ENCODE results near the gene TPST2.

Gene TPST2

DNA sequence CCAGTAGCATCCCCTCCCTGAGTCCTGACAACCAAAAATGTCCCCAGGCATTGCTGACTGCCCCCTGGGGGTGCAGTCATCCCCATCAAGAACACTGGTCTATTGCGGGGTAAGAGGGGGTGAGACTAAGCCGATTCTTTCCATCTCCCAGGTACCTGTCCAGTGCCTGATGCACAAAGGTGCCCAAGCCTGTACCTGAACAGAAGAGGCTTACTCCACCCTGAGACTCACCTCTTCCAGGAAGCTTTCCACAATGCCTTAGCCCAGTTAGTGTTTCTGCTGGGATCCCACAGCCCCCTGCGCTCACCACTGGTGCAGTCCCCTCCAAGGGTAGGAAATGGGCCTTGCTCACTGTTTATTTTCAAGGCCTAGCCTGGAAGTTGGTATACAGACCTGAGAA is 22.9 kb downstream of the TPST2 start:
- Histone ChIP-seq H3K4me3 (ENCODE audit: low read depth, low read length) (no peak overlapping the region), H3K27ac (ENCODE audit: low read depth, low read length) (no peak overlapping the region), H3K36me3 (ENCODE audit: insufficient read depth, low read length) (no peaks in the 10 kb centered on the region), H3K4me1 (ENCODE audit: control insufficient read depth, insufficient read depth, low read length, unreplicated experiment) (no peaks in the 10 kb centered on the region), H3K27me3 (ENCODE audit: insufficient read depth, low read length) (no peaks in the 10 kb centered on the region), H3K79me2 (ENCODE audit: control insufficient read depth, insufficient read depth, low read length, unreplicated experiment) (peaks cover 3% of the 10 kb centered on the region), H2AFZ (ENCODE audit: low read length, unreplicated experiment) (no peak overlapping the region)

DNA sequence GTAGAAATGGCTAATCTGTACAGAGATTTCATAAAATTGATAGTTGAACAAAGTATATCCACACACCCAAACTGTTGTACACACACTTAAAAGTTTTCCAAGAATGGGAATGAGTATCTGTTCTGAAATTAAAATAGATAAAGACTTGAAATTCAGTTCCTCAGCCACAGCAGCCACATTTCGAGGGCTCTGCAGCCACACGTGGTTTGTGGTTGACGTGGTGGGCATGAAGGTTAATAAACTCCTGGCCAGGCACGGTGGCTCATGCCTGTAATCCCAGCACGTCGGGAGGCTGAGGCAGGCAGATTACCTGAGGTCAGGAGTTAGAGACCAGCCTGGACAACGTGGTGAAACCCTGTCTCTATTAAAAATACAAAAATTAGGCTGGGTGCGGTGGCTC is 24.0 kb downstream of the TPST2 start:
- H3K79me2 ChIP-seq (ENCODE audit: control insufficient read depth, insufficient read depth, low read length, unreplicated experiment) = peaks cover 3% of the 10 kb centered on the region
- no peaks in the 10 kb centered on the region for H3K36me3 ChIP-seq (ENCODE audit: insufficient read depth, low read length)
- H3K27ac ChIP-seq (ENCODE audit: low read depth, low read length) = no peak overlapping the region
- no peaks in the 10 kb centered on the region for H3K27me3 ChIP-seq (ENCODE audit: insufficient read depth, low read length)
- no peaks in the 10 kb centered on the region for H3K4me1 ChIP-seq (ENCODE audit: control insufficient read depth, insufficient read depth, low read length, unreplicated experiment)
- no peak overlapping the region for H3K4me3 ChIP-seq (ENCODE audit: low read depth, low read length)
- H2AFZ ChIP-seq (ENCODE audit: low read length, unreplicated experiment) = no peak overlapping the region

DNA sequence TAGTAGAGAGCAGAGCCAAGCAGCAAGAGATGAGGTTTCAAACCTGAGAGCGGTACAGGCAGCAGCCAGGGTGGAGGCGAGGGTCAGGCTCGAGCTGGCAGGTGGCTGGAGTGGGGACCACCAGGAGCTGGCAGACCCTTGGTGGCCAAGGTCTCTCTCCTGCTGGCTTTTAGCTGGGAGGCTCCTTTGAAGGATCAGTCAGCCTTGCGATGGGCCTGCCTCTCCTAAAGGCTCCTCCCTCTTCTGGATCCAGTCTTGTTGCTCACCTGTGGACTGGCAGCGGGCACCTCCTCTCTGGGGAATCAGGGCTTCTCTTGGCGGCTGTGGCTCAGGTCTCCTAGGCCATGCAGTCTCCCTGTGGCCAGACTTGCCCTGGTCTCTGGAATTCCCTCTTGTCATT is 24.8 kb downstream of the TPST2 start:
- peaks cover 3% of the 10 kb centered on the region for H3K79me2 ChIP-seq (ENCODE audit: control insufficient read depth, insufficient read depth, low read length, unreplicated experiment)
- H3K27me3 ChIP-seq (ENCODE audit: insufficient read depth, low read length) = no peaks in the 10 kb centered on the region
- no peaks in the 10 kb centered on the region for H3K4me1 ChIP-seq (ENCODE audit: control insufficient read depth, insufficient read depth, low read length, unreplicated experiment)
- H3K27ac ChIP-seq (ENCODE audit: low read depth, low read length) = no peak overlapping the region
- no peaks in the 10 kb centered on the region for H3K36me3 ChIP-seq (ENCODE audit: insufficient read depth, low read length)
- no peak overlapping the region for H2AFZ ChIP-seq (ENCODE audit: low read length, unreplicated experiment)
- no peak overlapping the region for H3K4me3 ChIP-seq (ENCODE audit: low read depth, low read length)

DNA sequence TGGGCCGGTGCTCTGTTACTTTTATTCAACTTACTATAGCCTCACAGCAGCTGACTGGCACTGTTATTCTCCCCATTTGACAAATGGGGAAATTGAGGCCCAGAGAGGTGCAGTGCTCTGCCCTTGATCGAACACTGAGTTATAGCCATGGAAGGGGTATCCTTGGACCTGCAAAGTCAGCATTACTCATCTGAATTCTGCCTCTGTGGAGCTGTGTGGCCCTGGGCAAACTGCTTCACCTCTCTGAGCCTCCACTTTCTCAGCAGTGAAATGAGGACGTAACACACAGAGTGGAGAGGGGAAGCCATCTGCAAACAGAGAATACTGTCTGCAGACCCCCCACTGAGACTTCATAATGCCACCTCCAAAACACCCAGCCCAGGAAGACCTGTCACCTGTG is 25.3 kb downstream of the TPST2 start:
- H3K27ac ChIP-seq (ENCODE audit: low read depth, low read length) = no peak overlapping the region
- H2AFZ ChIP-seq (ENCODE audit: low read length, unreplicated experiment) = no peak overlapping the region
- H3K36me3 ChIP-seq (ENCODE audit: insufficient read depth, low read length) = no peaks in the 10 kb centered on the region
- H3K27me3 ChIP-seq (ENCODE audit: insufficient read depth, low read length) = no peaks in the 10 kb centered on the region
- no peaks in the 10 kb centered on the region for H3K4me1 ChIP-seq (ENCODE audit: control insufficient read depth, insufficient read depth, low read length, unreplicated experiment)
- H3K4me3 ChIP-seq (ENCODE audit: low read depth, low read length) = no peak overlapping the region
- peaks cover 3% of the 10 kb centered on the region for H3K79me2 ChIP-seq (ENCODE audit: control insufficient read depth, insufficient read depth, low read length, unreplicated experiment)

DNA sequence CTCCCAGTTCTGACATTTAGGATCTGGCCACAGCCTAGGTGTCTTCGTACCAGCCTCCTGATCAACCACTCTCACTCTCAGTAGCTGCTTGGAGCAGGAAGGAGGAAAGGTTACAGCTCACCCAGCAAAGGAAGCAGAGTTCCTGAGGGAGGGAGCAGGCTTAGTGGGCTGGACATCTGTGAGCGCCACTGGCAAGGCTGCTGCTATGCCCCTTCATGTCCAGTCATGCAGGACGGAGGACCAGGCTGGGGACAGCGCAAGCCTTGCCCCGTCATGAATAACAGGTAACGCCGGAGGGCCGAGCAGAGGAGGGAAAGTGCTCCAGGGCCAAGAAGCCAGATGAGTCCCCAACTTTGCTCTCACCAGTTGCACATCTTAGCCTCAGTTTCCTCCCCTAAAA is 25.8 kb downstream of the TPST2 start:
- peaks cover 3% of the 10 kb centered on the region for H3K79me2 ChIP-seq (ENCODE audit: control insufficient read depth, insufficient read depth, low read length, unreplicated experiment)

DNA sequence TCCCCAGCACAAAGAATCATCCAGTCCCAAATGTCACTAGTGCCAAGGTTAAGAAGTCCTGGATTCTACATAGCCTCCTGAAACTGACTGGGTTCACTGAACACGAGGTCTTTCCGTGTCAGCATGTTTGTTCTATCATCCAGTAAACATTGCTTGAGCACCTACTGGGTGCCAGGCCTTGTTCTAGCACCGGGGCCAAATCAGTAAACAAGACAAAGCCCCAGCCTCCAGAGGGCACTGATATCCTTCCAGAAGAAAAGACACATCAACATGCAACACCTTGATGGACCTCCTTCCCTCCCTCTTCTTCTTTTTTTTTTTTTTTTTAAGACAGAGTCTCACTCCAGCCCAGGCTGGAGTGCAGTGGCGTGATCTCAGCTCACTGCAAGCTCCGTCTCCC is 26.9 kb downstream of the TPST2 start:
- no peak overlapping the region for H3K4me3 ChIP-seq (ENCODE audit: low read depth, low read length)
- H3K27me3 ChIP-seq (ENCODE audit: insufficient read depth, low read length) = no peaks in the 10 kb centered on the region
- H3K79me2 ChIP-seq (ENCODE audit: control insufficient read depth, insufficient read depth, low read length, unreplicated experiment) = peaks cover 3% of the 10 kb centered on the region
- H3K27ac ChIP-seq (ENCODE audit: low read depth, low read length) = no peak overlapping the region
- peaks cover 6% of the 10 kb centered on the region for H3K4me1 ChIP-seq (ENCODE audit: control insufficient read depth, insufficient read depth, low read length, unreplicated experiment)
- H3K36me3 ChIP-seq (ENCODE audit: insufficient read depth, low read length) = no peaks in the 10 kb centered on the region
- H2AFZ ChIP-seq (ENCODE audit: low read length, unreplicated experiment) = no peak overlapping the region

More for the DNA sequence above, 25.8 kb downstream of the TPST2 start:
- Histone ChIP-seq H3K27ac (ENCODE audit: low read depth, low read length) (no peak overlapping the region), H3K4me3 (ENCODE audit: low read depth, low read length) (no peak overlapping the region), H3K36me3 (ENCODE audit: insufficient read depth, low read length) (no peaks in the 10 kb centered on the region), H2AFZ (ENCODE audit: low read length, unreplicated experiment) (no peak overlapping the region), H3K27me3 (ENCODE audit: insufficient read depth, low read length) (no peaks in the 10 kb centered on the region), H3K4me1 (ENCODE audit: control insufficient read depth, insufficient read depth, low read length, unreplicated experiment) (no peaks in the 10 kb centered on the region)

DNA sequence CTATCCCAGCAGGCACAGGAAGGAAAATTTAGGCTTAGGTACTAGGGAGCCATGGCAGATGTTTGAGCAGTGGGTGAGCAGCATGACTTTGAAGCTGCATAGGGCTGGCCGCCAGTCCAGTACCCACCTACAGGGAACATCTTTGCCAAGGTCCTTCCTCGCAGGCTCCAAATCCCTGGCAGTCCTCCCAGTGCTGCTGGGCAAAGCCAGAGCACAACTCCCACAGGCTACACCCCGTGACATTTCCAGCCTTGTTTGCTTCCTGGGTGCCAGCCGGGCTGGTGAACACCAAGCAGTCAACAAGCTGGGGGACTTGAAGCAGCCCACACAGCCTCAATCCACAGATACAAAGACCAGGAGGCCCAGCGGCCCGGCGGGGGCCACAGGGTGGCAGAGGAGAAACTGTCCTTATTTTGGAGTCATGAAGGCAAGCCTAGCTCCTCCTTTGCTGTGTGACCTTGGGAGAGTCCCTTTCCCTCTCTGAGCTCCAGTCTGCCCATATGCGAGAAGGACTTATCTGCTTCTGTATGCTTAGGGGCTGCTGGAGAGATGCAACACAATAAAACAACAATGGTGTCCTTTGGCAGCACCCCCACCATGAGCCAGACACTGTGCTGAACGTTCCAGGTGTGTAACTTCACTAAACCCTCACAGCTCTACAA is 28.0 kb downstream of the TPST2 start:
- Histone ChIP-seq H3K27ac (ENCODE audit: low read depth, low read length) (no peak overlapping the region), H3K36me3 (ENCODE audit: insufficient read depth, low read length) (no peaks in the 10 kb centered on the region), H3K4me3 (ENCODE audit: low read depth, low read length) (no peak overlapping the region), H3K27me3 (ENCODE audit: insufficient read depth, low read length) (no peaks in the 10 kb centered on the region), H2AFZ (ENCODE audit: low read length, unreplicated experiment) (no peak overlapping the region), H3K79me2 (ENCODE audit: control insufficient read depth, insufficient read depth, low read length, unreplicated experiment) (peaks cover under 1% of the 10 kb centered on the region), H3K4me1 (ENCODE audit: control insufficient read depth, insufficient read depth, low read length, unreplicated experiment) (peaks cover 6% of the 10 kb centered on the region)

DNA sequence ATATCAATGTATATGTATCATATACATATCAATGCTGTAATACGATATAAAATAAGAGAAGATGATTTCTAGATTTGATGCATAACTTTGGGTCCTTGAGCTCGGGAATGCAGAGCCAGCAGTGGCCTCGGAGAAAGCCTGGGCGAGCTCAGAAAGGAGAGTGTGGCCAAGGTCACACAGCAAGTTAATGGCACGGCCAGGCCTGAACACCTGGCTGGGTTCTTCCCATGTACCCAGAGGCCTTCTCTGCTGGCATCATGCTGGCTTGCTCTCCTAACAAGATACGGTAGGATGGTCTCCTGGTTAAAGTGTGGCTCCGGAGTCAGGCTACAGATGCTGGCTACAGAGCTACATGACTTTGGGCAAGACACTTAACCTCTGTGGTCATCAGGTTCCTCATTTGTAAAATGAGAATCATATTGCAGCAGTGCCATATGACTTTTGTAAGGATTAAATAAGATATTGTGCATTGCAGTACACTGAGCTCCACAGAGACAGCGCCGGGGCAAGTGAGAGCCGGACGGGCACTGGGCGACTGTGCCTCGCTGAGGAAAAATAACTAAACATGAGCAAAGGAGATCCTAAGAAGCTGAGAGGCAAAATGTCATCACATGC is 29.9 kb downstream of the TPST2 start:
- Histone ChIP-seq H3K79me2 (ENCODE audit: control insufficient read depth, insufficient read depth, low read length, unreplicated experiment) (no peaks in the 10 kb centered on the region), H3K27me3 (ENCODE audit: insufficient read depth, low read length) (no peaks in the 10 kb centered on the region), H3K27ac (ENCODE audit: low read depth, low read length) (no peak overlapping the region), H2AFZ (ENCODE audit: low read length, unreplicated experiment) (no peak overlapping the region), H3K4me1 (ENCODE audit: control insufficient read depth, insufficient read depth, low read length, unreplicated experiment) (peaks cover 6% of the 10 kb centered on the region), H3K4me3 (ENCODE audit: low read depth, low read length) (no peak overlapping the region), H3K36me3 (ENCODE audit: insufficient read depth, low read length) (no peaks in the 10 kb centered on the region)

DNA sequence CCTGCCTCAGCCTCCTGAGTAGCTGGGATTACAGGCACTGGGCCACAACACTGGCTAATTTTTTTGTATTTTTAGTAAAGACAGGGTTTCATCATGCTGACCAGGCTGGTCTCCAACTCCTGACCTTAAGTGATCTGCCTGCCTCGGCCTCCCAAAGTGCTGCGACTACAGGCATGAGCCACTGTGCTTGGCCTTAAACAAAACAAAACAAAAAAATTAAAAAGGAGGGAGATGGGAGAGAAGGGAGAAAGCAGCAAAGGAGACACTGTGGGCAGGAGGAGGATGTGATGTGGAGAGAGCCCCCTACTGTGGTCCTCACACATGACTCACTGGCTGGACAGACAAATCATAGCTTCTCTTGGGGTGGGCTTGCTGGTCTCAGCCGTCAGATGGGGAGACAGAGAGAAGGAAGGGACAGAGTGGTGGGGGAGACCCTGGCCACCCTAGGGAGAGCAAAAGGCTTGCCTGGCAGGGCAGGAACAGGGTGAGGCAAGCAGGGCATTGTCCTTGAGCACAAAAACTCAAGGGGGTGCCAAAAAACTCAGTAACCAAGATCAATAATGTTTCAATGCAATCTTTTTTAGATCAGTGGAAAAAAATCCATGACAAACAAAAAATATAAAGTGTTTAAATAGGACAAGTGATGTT is 31.6 kb downstream of the TPST2 start:
- Histone ChIP-seq H3K4me3 (ENCODE audit: low read depth, low read length) (no peak overlapping the region), H3K79me2 (ENCODE audit: control insufficient read depth, insufficient read depth, low read length, unreplicated experiment) (no peaks in the 10 kb centered on the region), H3K27me3 (ENCODE audit: insufficient read depth, low read length) (no peaks in the 10 kb centered on the region), H3K27ac (ENCODE audit: low read depth, low read length) (peak overlapping the region; percentile 29; the same call in 1 of the 2 replicates), H3K36me3 (ENCODE audit: insufficient read depth, low read length) (no peaks in the 10 kb centered on the region), H3K4me1 (ENCODE audit: control insufficient read depth, insufficient read depth, low read length, unreplicated experiment) (peaks cover 12% of the 10 kb centered on the region), H2AFZ (ENCODE audit: low read length, unreplicated experiment) (no peak overlapping the region)

DNA sequence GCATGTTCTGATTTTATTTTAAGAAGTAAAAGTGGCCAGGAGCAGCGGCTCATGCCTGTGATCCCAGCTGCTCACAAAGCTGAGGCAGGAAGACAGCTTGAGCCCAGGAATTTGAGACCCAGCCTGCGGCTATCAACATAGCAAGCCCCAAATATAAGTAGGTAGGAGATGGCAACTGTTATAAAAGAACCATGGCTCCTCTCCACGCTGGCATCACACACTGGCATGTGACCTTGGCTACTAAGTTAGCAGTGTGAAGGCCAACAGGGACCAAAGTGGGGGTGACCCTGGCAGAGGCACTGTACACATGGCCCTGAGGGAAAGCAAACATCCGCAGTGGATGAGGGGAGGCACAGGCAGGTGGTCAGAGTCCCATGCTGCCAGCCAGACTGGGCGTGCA is 33.0 kb downstream of the TPST2 start:
- H2AFZ ChIP-seq (ENCODE audit: low read length, unreplicated experiment) = no peak overlapping the region
- H3K4me1 ChIP-seq (ENCODE audit: control insufficient read depth, insufficient read depth, low read length, unreplicated experiment) = peaks cover 20% of the 10 kb centered on the region
- no peaks in the 10 kb centered on the region for H3K27me3 ChIP-seq (ENCODE audit: insufficient read depth, low read length)
- H3K79me2 ChIP-seq (ENCODE audit: control insufficient read depth, insufficient read depth, low read length, unreplicated experiment) = no peaks in the 10 kb centered on the region
- H3K4me3 ChIP-seq (ENCODE audit: low read depth, low read length) = no peak overlapping the region
- no peak overlapping the region for H3K27ac ChIP-seq (ENCODE audit: low read depth, low read length)
- no peaks in the 10 kb centered on the region for H3K36me3 ChIP-seq (ENCODE audit: insufficient read depth, low read length)

DNA sequence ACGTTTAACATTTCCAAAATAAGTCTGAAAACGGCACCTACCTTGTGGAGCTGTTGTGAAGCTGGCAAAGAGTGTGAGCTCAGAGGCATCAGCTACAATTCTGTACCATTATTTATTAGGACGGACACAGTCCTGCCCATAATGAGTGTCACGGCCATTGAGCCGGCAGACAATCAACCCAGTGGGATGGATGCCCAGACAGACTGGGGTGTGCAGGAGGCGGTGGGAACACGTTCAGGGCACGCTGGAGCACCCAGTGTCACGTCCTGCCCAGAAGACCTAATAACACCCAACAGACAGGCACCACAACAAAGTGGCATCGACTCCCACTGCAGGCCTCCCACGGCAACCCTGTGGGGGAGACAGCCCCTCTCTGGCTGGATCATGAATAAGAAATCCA is 34.5 kb downstream of the TPST2 start:
- no peak overlapping the region for H3K27ac ChIP-seq (ENCODE audit: low read depth, low read length)
- H3K36me3 ChIP-seq (ENCODE audit: insufficient read depth, low read length) = no peaks in the 10 kb centered on the region
- no peaks in the 10 kb centered on the region for H3K27me3 ChIP-seq (ENCODE audit: insufficient read depth, low read length)
- peaks cover 31% of the 10 kb centered on the region for H3K4me1 ChIP-seq (ENCODE audit: control insufficient read depth, insufficient read depth, low read length, unreplicated experiment)
- no peaks in the 10 kb centered on the region for H3K79me2 ChIP-seq (ENCODE audit: control insufficient read depth, insufficient read depth, low read length, unreplicated experiment)
- no peak overlapping the region for H2AFZ ChIP-seq (ENCODE audit: low read length, unreplicated experiment)
- no peak overlapping the region for H3K4me3 ChIP-seq (ENCODE audit: low read depth, low read length)
